AG09319 (cell line): ENCODE results near the gene PCYT1B.

Experiments used
- DNase-seq: peaks from one replicate; pipeline ENCODE4 v3.0.0-alpha.2; 2010; ENCODE audit warnings: low read depth; ENCODE audit errors: extremely low read depth
- CTCF ChIP-seq: IDR thresholded peaks from 2 replicates; pipeline ENCODE4 v1.5.1; 2011; ENCODE audit warnings: low read depth, mild to moderate bottlenecking, inconsistent platforms, low read length, moderate library complexity

Gene PCYT1B

GRCh38 chrX:24601858-24602257, 45.3 kb downstream of the PCYT1B start:
- TF ChIP-seq CTCF: no peak
- no peak for DNase-seq

- TF ChIP-seq CTCF: no peak
- DNase-seq: no peak
Measured at GRCh38 chrX:24594501-24594900, 52.6 kb downstream of the PCYT1B start.

GRCh38 chrX:24590111-24590510, 57.0 kb downstream of the PCYT1B start:
- DNase-seq: no peak
- TF ChIP-seq CTCF: no peak

GRCh38 chrX:24577091-24577490, 70.1 kb downstream of the PCYT1B start:
- no peak for DNase-seq
- TF ChIP-seq CTCF: no peak

- DNase-seq: no peak
- no peak for TF ChIP-seq CTCF
Measured at GRCh38 chrX:24575496-24575895, 71.7 kb downstream of the PCYT1B start.

GRCh38 chrX:24574743-24575142, 72.4 kb downstream of the PCYT1B start:
- no peak for TF ChIP-seq CTCF

GRCh38 chrX:24567169-24567568, 80.0 kb downstream of the PCYT1B start:
- TF ChIP-seq CTCF: no peak
- DNase-seq: no peak

More at GRCh38 chrX:24574743-24575142, 72.4 kb downstream of the PCYT1B start:
- no peak for DNase-seq
